ENCODE measurements around the gene FHIT. TPM values are rescaled to one million over a fixed set of nuclear protein-coding genes. Genes with fewer than 3 reads are reported as not detected.

The FHIT gene
- total RNA-seq, 1 experiment from 2014 or later: 3.6 TPM

DNA sequence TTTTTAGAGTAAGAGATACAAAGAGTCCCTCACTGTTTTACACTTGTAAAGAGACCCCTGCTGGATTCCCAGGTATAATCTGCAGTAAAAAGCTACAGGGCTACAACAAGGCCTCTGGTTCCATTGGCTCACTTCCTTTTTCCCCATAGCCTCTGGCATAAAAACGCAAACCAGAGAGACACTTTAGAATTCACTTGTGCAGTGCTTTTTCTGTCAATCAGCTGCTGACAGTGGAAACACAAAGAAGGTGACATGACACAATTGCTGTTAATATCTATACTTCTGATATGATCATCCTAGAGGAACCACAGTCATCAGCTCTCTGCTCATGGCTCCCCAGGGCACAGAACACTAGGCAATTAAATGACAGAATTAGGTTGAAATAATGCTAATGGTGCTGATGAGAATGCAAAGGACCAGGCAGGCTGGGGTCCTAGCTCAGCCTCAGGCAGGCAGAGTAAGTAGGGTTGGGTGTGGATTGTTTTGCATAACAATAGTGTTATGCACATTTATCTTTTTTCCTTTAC is 1533.5 kb downstream of the FHIT start:
- no peaks in the 10 kb centered on the region for H3K9me3 ChIP-seq (ENCODE audit: low read length)
- H4K20me1 ChIP-seq (ENCODE audit: low read length): no peaks in the 10 kb centered on the region
- H3K4me1 ChIP-seq (ENCODE audit: insufficient read depth, low read length): no peaks in the 10 kb centered on the region
- no TSS peak for BruUV-seq (replicated peaks)
- H3K4me2 ChIP-seq (ENCODE audit: low read length): no peak overlapping the region
- ChIA-PET POLR2A (ENCODE audit: unreplicated experiment) (no interaction called here), CTCF (interaction anchor here (0.6 kb wide), 1 partner anchor 92 kb away, joined by 4 read pairs; no protein-coding TSS in a partner anchor)
- H3K4me3 ChIP-seq (ENCODE audit: low read length): no peak overlapping the region
- ATAC-seq (no peak), DNase-seq (no peak)
- TF ChIP-seq EZH2 (IDR thresholded peaks at IDR 0.05; ENCODE audit: low read length, unreplicated experiment): no peak
- TF ChIP-seq EZH2phosphoT487 (IDR thresholded peaks at IDR 0.05; ENCODE audit: borderline replicate concordance, low read length): no peak
- TF ChIP-seq CTCF (conservative IDR thresholded peaks at IDR 0.05; ENCODE audit: low read depth, low read length): no peak
- intact Hi-C loops (cut with micrococcal nuclease): no loop called here
- H3F3A ChIP-seq (ENCODE audit: low read length, unreplicated experiment): no peaks in the 10 kb centered on the region
- no peak overlapping the region for H3K9ac ChIP-seq (ENCODE audit: low read length)
- no peak overlapping the region for H2AFZ ChIP-seq (ENCODE audit: low read length)
- H3K27me3 ChIP-seq (ENCODE audit: low read length): no peaks in the 10 kb centered on the region
- H3K9me2 ChIP-seq (replicated peaks; ENCODE audit: low read length): no peaks in the 10 kb centered on the region
- no peaks in the 10 kb centered on the region for H3K36me3 ChIP-seq (ENCODE audit: low read depth, low read length)
- no peaks in the 10 kb centered on the region for H3K79me2 ChIP-seq (ENCODE audit: low read length)
- no peak overlapping the region for H3K27ac ChIP-seq (ENCODE audit: low read length)

- Histone ChIP-seq H3F3A (ENCODE audit: low read length, unreplicated experiment) (no peaks in the 10 kb centered on the region), H3K79me2 (ENCODE audit: low read length) (no peaks in the 10 kb centered on the region), H3K9me2 (replicated peaks; ENCODE audit: low read length) (no peaks in the 10 kb centered on the region), H3K4me1 (ENCODE audit: insufficient read depth, low read length) (no peaks in the 10 kb centered on the region), H3K27me3 (ENCODE audit: low read length) (0 out of 2 replicates have a peak, but pooled peaks cover 3% of the 10 kb centered on the region), H3K9me3 (ENCODE audit: low read length) (no peaks in the 10 kb centered on the region), H2AFZ (ENCODE audit: low read length) (no peak overlapping the region), H3K4me3 (ENCODE audit: low read length) (no peak overlapping the region), H3K9ac (ENCODE audit: low read length) (no peak overlapping the region), H4K20me1 (ENCODE audit: low read length) (no peaks in the 10 kb centered on the region), H3K27ac (ENCODE audit: low read length) (no peak overlapping the region), H3K36me3 (ENCODE audit: low read depth, low read length) (no peaks in the 10 kb centered on the region), H3K4me2 (ENCODE audit: low read length) (no peak overlapping the region)
- DNase-seq (no peak), ATAC-seq (no peak)
- intact Hi-C loops (cut with micrococcal nuclease): no loop called here
- ChIA-PET POLR2A (ENCODE audit: unreplicated experiment) (no interaction called here), CTCF (no interaction called here)
- TF ChIP-seq EZH2phosphoT487 (IDR thresholded peaks at IDR 0.05; ENCODE audit: borderline replicate concordance, low read length) (no peak), CTCF (conservative IDR thresholded peaks at IDR 0.05; ENCODE audit: low read depth, low read length) (no peak), EZH2 (IDR thresholded peaks at IDR 0.05; ENCODE audit: low read length, unreplicated experiment) (no peak)
- BruUV-seq (replicated peaks): no TSS peak
These were observed 1537.2 kb downstream of the FHIT start for GRCh38 chr3:59714066-59714465.

GRCh38 chr3:59710554-59710953 is 1540.7 kb downstream of the FHIT start:
- Histone ChIP-seq H4K20me1 (ENCODE audit: low read length) (no peaks in the 10 kb centered on the region), H3K36me3 (ENCODE audit: low read depth, low read length) (no peaks in the 10 kb centered on the region), H3F3A (ENCODE audit: low read length, unreplicated experiment) (no peaks in the 10 kb centered on the region), H3K4me3 (ENCODE audit: low read length) (no peak overlapping the region), H3K27ac (ENCODE audit: low read length) (no peak overlapping the region), H3K9me3 (ENCODE audit: low read length) (no peaks in the 10 kb centered on the region), H3K9ac (ENCODE audit: low read length) (no peak overlapping the region), H3K4me2 (ENCODE audit: low read length) (no peak overlapping the region), H3K79me2 (ENCODE audit: low read length) (no peaks in the 10 kb centered on the region), H3K4me1 (ENCODE audit: insufficient read depth, low read length) (no peaks in the 10 kb centered on the region), H2AFZ (ENCODE audit: low read length) (no peak overlapping the region), H3K27me3 (ENCODE audit: low read length) (0 out of 2 replicates have a peak, but pooled peaks cover 3% of the 10 kb centered on the region), H3K9me2 (replicated peaks; ENCODE audit: low read length) (no peaks in the 10 kb centered on the region)
- BruUV-seq (replicated peaks): no TSS peak
- DNase-seq (no peak), ATAC-seq (no peak)
- POLR2A ChIA-PET (ENCODE audit: unreplicated experiment): no interaction called here
- CTCF ChIA-PET: no interaction called here
- intact Hi-C loops (cut with micrococcal nuclease): no loop called here
- TF ChIP-seq EZH2 (IDR thresholded peaks at IDR 0.05; ENCODE audit: low read length, unreplicated experiment): no peak
- TF ChIP-seq CTCF (conservative IDR thresholded peaks at IDR 0.05; ENCODE audit: low read depth, low read length): no peak
- no peak for TF ChIP-seq EZH2phosphoT487 (IDR thresholded peaks at IDR 0.05; ENCODE audit: borderline replicate concordance, low read length)

Measured in PC-3 (cell line).